ENCODE data around the gene SKA1. TPM values are rescaled to one million over a fixed set of nuclear protein-coding genes. Genes with fewer than 3 reads are reported as not detected.
A peak's percentile ranks its signal among the peaks of the same experiment; 100 is the strongest.

The SKA1 gene
- total and polyA plus RNA-seq, 9 of the 15 experiments (the other 6 are each of a cell fraction or from before 2014, with no cell fraction given) = 27.8 to 67.2 (median 41.9) TPM

- TF ChIP-seq GATAD2A (IDR thresholded peaks at IDR 0.05) = no peak
- TF ChIP-seq AFF4 (CRISPR knock-in tag; IDR thresholded peaks at IDR 0.05) = no peak
- no peak for TF ChIP-seq DDX20 (tag; IDR thresholded peaks at IDR 0.05; ENCODE audit: low read depth)
- no peak for TF ChIP-seq ZNF280B (CRISPR knock-in tag; IDR thresholded peaks at IDR 0.05)
- 0 out of 2 replicates have a peak, but pooled peaks have one; percentile 11 for TF ChIP-seq ZNF592 (IDR thresholded peaks at IDR 0.05)
- no peak for TF ChIP-seq MYBL2 (IDR thresholded peaks at IDR 0.05; ENCODE audit: low read depth)
- no peak for TF ChIP-seq MYBL2 (CRISPR knock-in tag; IDR thresholded peaks at IDR 0.05; ENCODE audit: borderline replicate concordance)
- TF ChIP-seq NCOA2 (IDR thresholded peaks at IDR 0.05; ENCODE audit: partially characterized antibody in 2 of 2) = no peak
- no peak for TF ChIP-seq PRDM10 (IDR thresholded peaks at IDR 0.05; ENCODE audit: partially characterized antibody)
- no peak for TF ChIP-seq NBN (IDR thresholded peaks at IDR 0.05; ENCODE audit: low read depth)
- no peak for TF ChIP-seq FOXP1 (CRISPR knock-in tag; IDR thresholded peaks at IDR 0.05)
- no peak for TF ChIP-seq PTBP1 (IDR thresholded peaks at IDR 0.05; ENCODE audit: low read depth, low read length)
- no peak for TF ChIP-seq LARP7 (IDR thresholded peaks at IDR 0.05)
- no peak for TF ChIP-seq ARID1B (IDR thresholded peaks at IDR 0.05)
- no peak for TF ChIP-seq KHSRP (IDR thresholded peaks at IDR 0.05)
These were observed 560 bp upstream of the SKA1 start (continued) for GRCh38 chr18:50374220-50374752.
